ENCODE results near the gene CMTR1. TPM values are rescaled to one million over a fixed set of nuclear protein-coding genes. Genes with fewer than 3 reads are reported as not detected.

The CMTR1 gene
- total RNA-seq, 1 experiment from 2014 or later, result 34.8 TPM

- Histone ChIP-seq H3K4me2 (ENCODE audit: insufficient read depth, insufficient read length, low read length) (no peak overlapping the region), H3K9ac (ENCODE audit: extremely low read depth, insufficient read length, low read length) (no peak overlapping the region), H4K91ac (ENCODE audit: insufficient read length, low read depth, low read length) (no peak overlapping the region), H2AFZ (ENCODE audit: low read length) (no peak overlapping the region), H3K14ac (ENCODE audit: insufficient read depth, low read length) (no peak overlapping the region), H3K79me2 (ENCODE audit: insufficient read depth, low read length) (no peaks in the 10 kb centered on the region), H3K23me2 (ENCODE audit: insufficient read length, low read depth, low read length, poor library complexity, severe bottlenecking) (peaks cover 9% of the 10 kb centered on the region), H4K20me1 (ENCODE audit: control insufficient read depth, insufficient read depth, insufficient read length) (no peaks in the 10 kb centered on the region), H2BK12ac (ENCODE audit: insufficient read length, low read depth, low read length) (no peak overlapping the region), H3T11ph (ENCODE audit: low read length) (no peak overlapping the region), H3K79me1 (ENCODE audit: insufficient read depth, low read depth, low read length, poor library complexity, severe bottlenecking) (no peaks in the 10 kb centered on the region), H2BK20ac (ENCODE audit: low read depth, low read length, poor library complexity, severe bottlenecking) (no peak overlapping the region), H3K56ac (ENCODE audit: insufficient read length, low read depth, low read length) (no peak overlapping the region), H3K23ac (ENCODE audit: insufficient read length, low read depth, low read length) (no peak overlapping the region), H3K27me3 (ENCODE audit: insufficient read depth, low read length) (peaks cover 6% of the 10 kb centered on the region; the same call in 1 of the 2 replicates), H2AK5ac (ENCODE audit: insufficient read length, low read length) (no peak overlapping the region), H4K5ac (ENCODE audit: insufficient read length, low read depth, low read length) (no peak overlapping the region), H3K9me3 (ENCODE audit: control insufficient read depth, low read depth, low read length) (no peaks in the 10 kb centered on the region), H3K18ac (ENCODE audit: insufficient read length, low read depth, low read length) (no peak overlapping the region), H3K4me1 (ENCODE audit: insufficient read depth, low read length) (peaks cover 10% of the 10 kb centered on the region; the same call in 1 of the 2 replicates), H2BK120ac (ENCODE audit: low read depth, low read length, poor library complexity, severe bottlenecking) (no peak overlapping the region), H4K8ac (replicated peaks; ENCODE audit: insufficient read length, low read depth, low read length) (no peak overlapping the region), H3K27ac (ENCODE audit: insufficient read length, low read depth, low read length) (no peak overlapping the region), H2BK5ac (ENCODE audit: insufficient read length, low read length) (no peak overlapping the region), H2BK15ac (ENCODE audit: low read depth, low read length) (no peak overlapping the region), H3K4ac (ENCODE audit: low read depth, low read length) (no peak overlapping the region)
- no peaks in the 10 kb centered on the region; a peak in 2 of 5 replicates for H3K9me3 Mint-ChIP-seq
- peaks cover 56 to 69% of the 10 kb centered on the region in 2 experiments for H3K4me1 Mint-ChIP-seq
- peak overlapping the region in 1 of 2 experiments; percentile 60; a peak in 1 of 5 replicates for H3K4me3 Mint-ChIP-seq
- WGBS (ENCODE audit: extremely low coverage, insufficient read length, low lambda C conversion rate), result no CpG with 5 or more reads among the region's 9 CpGs
- H3K27ac Mint-ChIP-seq, result peak overlapping the region in 2 of 3 experiments; percentile 58 to 85; a peak in 3 of 7 replicates
- no peaks in the 10 kb centered on the region; a peak in 1 of 7 replicates for H3K36me3 Mint-ChIP-seq (ENCODE audit: insufficient read depth in 1 of 3, low read depth in 3 of 3)
- H3K27me3 Mint-ChIP-seq (ENCODE audit: low read depth), result peaks cover 52% of the 10 kb centered on the region
- TF ChIP-seq CTCF (conservative IDR thresholded peaks at IDR 0.05), result no peak
- DNase-seq, result no peak
Measured at GRCh38 chr6:37515712-37516075, 82.7 kb downstream of the CMTR1 start.

Measured in H9 (cell line).